H4 (cell line): ENCODE measurements around the gene KRT33A. TPM values are rescaled to one million over a fixed set of nuclear protein-coding genes. Genes with fewer than 3 reads are reported as not detected.
"Not testable (repeated sequence)": the region's sequence is repeated elsewhere in the genome, so short reads cannot be mapped to it uniquely, and the experiment has no call there.

Source experiments
- DNase-seq: peaks from one replicate; pipeline ENCODE4 v3.0.0-alpha.2; 2015; ENCODE audit warnings: low spot score
- total RNA-seq: library from RNA; depleted of rRNA; stranded (reverse); fragments of >200 nt; shearing (Covaris generic); gene quantifications from 2 replicates; pipeline ENCODE4 v1.2.3, GENCODE V29; 2014; rRNA removed

Gene KRT33A
- total RNA-seq: not detected in 2 replicates

- DNase-seq: not testable (repeated sequence)
These were observed at the start of gene KRT33A for GRCh38 chr17:41350381-41350878. Gene KRT33A (minus strand): TSS chr17:41350828. CDS start chr17:41350767, 61 bp downstream.

GRCh38 chr17:41396996-41397660, 46.5 kb upstream of the KRT33A start, which contains the start of gene KRT31:
Gene KRT31 (minus strand): TSS chr17:41397608. CDS start chr17:41397539, 69 bp downstream.
- DNase-seq: no peak

- DNase-seq: no peak
These were observed 45.7 kb upstream of the KRT33A start for GRCh38 chr17:41396340-41396739.

- no peak for DNase-seq
These were observed 45.0 kb upstream of the KRT33A start for GRCh38 chr17:41395611-41396010.

- not testable (repeated sequence) for DNase-seq
These were observed 44.4 kb upstream of the KRT33A start for GRCh38 chr17:41395044-41395443.

- no peak for DNase-seq
These were observed 43.8 kb upstream of the KRT33A start for GRCh38 chr17:41394254-41394996.

GRCh38 chr17:41393826-41394225, 43.2 kb upstream of the KRT33A start:
- no peak for DNase-seq

- DNase-seq: no peak
These were observed 42.7 kb upstream of the KRT33A start for GRCh38 chr17:41393294-41393693.

GRCh38 chr17:41392278-41392677, 41.6 kb upstream of the KRT33A start:
- DNase-seq: no peak

GRCh38 chr17:41391535-41391934, 40.9 kb upstream of the KRT33A start:
- no peak for DNase-seq

GRCh38 chr17:41390411-41390938, 39.8 kb upstream of the KRT33A start:
- DNase-seq: no peak

- DNase-seq: no peak
These were observed 37.0 kb upstream of the KRT33A start for GRCh38 chr17:41387670-41388069.

- no peak for DNase-seq
These were observed 35.6 kb upstream of the KRT33A start for GRCh38 chr17:41386227-41386626.

- DNase-seq: no peak
These were observed 33.1 kb upstream of the KRT33A start for GRCh38 chr17:41383690-41384089.

- DNase-seq: no peak
These were observed 31.8 kb upstream of the KRT33A start for GRCh38 chr17:41382394-41382793.

- DNase-seq: not testable (repeated sequence)
These were observed 31.3 kb upstream of the KRT33A start, which contains the start of gene KRT34 for GRCh38 chr17:41381943-41382342. Gene KRT34 (minus strand): TSS chr17:41382306. CDS start chr17:41382246, 60 bp downstream.

- DNase-seq: peak; percentile 50
These were observed 29.5 kb upstream of the KRT33A start for GRCh38 chr17:41380091-41380490.

GRCh38 chr17:41377546-41377945, 26.9 kb upstream of the KRT33A start:
- no peak for DNase-seq

- DNase-seq: no peak
These were observed 19.1 kb upstream of the KRT33A start, which contains the start of gene KRT33B for GRCh38 chr17:41369713-41370112. Gene KRT33B (minus strand): TSS chr17:41369813. CDS start chr17:41369750, 63 bp downstream.

- DNase-seq: no peak
These were observed 18.4 kb upstream of the KRT33A start for GRCh38 chr17:41369023-41369422.

GRCh38 chr17:41367426-41368075, 16.9 kb upstream of the KRT33A start:
- no peak for DNase-seq

- DNase-seq: no peak
These were observed 15.4 kb upstream of the KRT33A start for GRCh38 chr17:41366070-41366469.
